Kidney epithelial cell (primary cell): Measurements from ENCODE around the gene NAA15. TPM values are rescaled to one million over a fixed set of nuclear protein-coding genes. Genes with fewer than 3 reads are reported as not detected.

ENCODE experiments used
- DNase-seq: peaks from one replicate; pipeline ENCODE4 v3.0.0-alpha.2; 2010; ENCODE audit warnings: low read depth
- H3K27me3 ChIP-seq: 2 replicates; pipeline ENCODE4 v1.6.0; 2011; ENCODE audit warnings: low read length; ENCODE audit not compliant: control insufficient read depth, insufficient read depth
- H3K36me3 ChIP-seq: 2 replicates; pipeline ENCODE4 v1.5.1; 2011; ENCODE audit warnings: low read length; ENCODE audit not compliant: control insufficient read depth, insufficient read depth
- H3K4me3 ChIP-seq: 2 replicates; pipeline ENCODE4 v1.5.1; 2011; ENCODE audit warnings: low read depth, mild to moderate bottlenecking, control low read depth, low read length
- total RNA-seq: library from RNA; depleted of rRNA; stranded (reverse); fragments of >200 nt; gene quantifications from 2 replicates; pipeline ENCODE4 v1.2.3, GENCODE V29; 2015
- TF ChIP-seq, protein P1 (sequence below): IDR thresholded peaks from 2 replicates; pipeline ENCODE4 v1.5.1; 2011; ENCODE audit warnings: mild to moderate bottlenecking, moderate library complexity, low read length, control low read depth, inconsistent platforms; ENCODE audit not compliant: insufficient read depth, poor library complexity, severe bottlenecking

Gene NAA15
- total RNA-seq, 1 donor from 2014 or later: 31.0 TPM

DNA sequence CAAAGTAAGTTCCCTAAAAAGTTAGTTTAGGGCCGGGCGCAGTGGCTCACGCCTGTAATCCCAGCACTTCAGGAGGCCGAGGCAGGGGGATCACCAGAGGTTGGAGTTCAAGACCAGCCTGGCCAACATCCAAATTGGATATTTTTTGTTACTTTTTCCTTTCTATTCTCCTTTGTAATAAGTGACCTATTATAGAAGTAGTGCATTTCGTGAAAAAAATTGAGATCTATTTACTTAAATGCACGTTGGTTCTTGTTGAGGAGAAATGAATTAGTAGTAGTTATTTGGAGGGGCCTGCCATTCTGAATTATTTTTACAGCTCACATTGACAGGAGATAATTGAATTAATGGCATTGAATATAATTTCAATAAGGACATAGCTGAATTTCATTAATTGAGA lies 23.3 kb downstream of the NAA15 start:
- no peak for DNase-seq
- Histone ChIP-seq H3K36me3 (no peaks in the 10 kb centered on the region), H3K4me3 (no peak overlapping the region), H3K27me3 (no peaks in the 10 kb centered on the region)
- TF ChIP-seq, protein P1, sequence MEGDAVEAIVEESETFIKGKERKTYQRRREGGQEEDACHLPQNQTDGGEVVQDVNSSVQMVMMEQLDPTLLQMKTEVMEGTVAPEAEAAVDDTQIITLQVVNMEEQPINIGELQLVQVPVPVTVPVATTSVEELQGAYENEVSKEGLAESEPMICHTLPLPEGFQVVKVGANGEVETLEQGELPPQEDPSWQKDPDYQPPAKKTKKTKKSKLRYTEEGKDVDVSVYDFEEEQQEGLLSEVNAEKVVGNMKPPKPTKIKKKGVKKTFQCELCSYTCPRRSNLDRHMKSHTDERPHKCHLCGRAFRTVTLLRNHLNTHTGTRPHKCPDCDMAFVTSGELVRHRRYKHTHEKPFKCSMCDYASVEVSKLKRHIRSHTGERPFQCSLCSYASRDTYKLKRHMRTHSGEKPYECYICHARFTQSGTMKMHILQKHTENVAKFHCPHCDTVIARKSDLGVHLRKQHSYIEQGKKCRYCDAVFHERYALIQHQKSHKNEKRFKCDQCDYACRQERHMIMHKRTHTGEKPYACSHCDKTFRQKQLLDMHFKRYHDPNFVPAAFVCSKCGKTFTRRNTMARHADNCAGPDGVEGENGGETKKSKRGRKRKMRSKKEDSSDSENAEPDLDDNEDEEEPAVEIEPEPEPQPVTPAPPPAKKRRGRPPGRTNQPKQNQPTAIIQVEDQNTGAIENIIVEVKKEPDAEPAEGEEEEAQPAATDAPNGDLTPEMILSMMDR: no peak

DNA sequence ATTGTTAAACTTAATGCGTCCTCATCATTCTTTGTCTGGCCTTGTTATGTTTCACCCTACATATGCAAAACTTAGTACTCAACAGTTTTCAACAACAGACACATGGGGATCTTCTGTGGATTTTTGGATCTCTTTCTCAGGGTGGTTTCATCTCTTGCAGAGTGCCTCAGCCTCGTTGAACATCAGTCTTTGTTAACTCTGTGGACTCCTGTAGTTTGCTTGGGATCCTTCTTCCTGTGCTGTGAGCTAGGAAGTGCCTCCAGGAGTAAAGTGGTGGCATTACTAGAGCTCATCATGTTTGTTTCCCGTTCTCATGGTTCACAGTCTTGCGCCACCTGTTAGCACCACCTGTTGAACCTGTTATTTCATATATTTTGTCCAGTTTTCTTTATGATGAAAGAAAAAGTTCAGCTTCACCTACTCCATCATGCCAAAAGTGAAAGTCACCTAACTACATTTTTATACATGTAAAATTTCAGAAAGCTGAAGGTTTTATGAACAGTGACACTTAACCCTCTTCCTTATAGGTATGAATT lies 28.4 kb downstream of the NAA15 start:
- Histone ChIP-seq H3K4me3 (no peak overlapping the region), H3K27me3 (no peaks in the 10 kb centered on the region), H3K36me3 (no peaks in the 10 kb centered on the region)
- DNase-seq: no peak
- TF ChIP-seq, protein P1: no peak

DNA sequence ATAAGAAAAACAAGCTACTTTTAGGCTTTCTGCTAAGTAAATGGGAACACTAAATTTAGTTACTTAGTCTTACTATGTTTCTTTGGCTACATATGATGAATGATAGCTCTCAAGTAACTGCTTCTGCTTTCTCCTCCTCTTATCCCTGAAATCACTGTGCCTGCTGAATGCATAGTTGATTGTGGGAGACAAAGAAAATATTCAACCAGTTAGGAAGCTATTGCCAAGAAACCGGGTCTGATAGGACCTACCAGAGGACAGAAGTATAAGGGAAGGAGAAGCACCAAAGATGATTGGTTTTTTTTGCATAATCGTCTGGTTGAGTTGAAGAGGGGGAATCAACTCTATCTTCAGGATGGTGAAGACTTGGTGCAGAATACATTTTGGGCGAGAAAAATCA lies 29.0 kb downstream of the NAA15 start:
- Histone ChIP-seq H3K4me3 (no peak overlapping the region), H3K36me3 (no peaks in the 10 kb centered on the region), H3K27me3 (no peaks in the 10 kb centered on the region)
- no peak for DNase-seq
- TF ChIP-seq, protein P1: no peak

DNA sequence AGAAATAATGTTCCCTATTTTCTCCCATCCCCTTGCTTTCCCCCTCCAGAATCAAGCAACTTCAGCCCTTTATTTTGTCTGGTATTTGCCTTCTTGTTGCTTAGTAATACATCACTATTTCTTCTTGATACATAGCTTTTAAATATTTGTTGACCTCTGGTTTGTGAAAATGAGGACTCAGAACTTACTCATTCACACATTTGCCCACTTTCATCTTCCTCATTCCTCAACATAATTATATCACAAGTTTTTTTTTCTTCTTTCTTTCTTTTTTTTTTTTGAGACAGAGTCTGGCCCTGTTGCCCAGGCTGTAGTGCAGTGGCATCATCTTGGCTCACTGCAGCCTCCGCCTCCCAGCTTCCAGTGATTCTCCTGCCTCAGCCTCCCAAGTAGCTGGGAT lies 29.9 kb downstream of the NAA15 start:
- TF ChIP-seq, protein P1: no peak
- H3K36me3 ChIP-seq: no peaks in the 10 kb centered on the region
- DNase-seq: no peak
- no peak overlapping the region for H3K4me3 ChIP-seq
- no peaks in the 10 kb centered on the region for H3K27me3 ChIP-seq

DNA sequence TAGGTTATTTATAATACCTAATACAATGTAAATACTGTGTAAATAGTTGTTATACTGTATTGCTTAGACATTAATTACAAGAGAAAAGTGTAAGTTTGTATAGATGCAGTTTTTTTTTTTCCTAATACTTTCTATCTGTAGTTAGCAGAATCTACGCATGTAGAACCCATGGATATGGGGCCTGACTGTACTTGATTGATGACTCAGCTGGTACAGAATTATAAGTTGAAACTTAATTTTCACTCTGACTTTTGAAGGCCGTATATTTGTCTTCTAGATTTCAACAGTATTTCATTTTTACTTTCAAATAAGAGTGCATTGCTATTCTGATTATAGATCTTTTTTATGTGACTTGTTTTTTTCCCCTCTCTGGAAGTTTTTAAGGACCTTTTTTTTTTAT lies 31.7 kb downstream of the NAA15 start:
- no peaks in the 10 kb centered on the region for H3K36me3 ChIP-seq
- DNase-seq: no peak
- H3K4me3 ChIP-seq: no peak overlapping the region
- TF ChIP-seq, protein P1: no peak
- H3K27me3 ChIP-seq: no peaks in the 10 kb centered on the region

DNA sequence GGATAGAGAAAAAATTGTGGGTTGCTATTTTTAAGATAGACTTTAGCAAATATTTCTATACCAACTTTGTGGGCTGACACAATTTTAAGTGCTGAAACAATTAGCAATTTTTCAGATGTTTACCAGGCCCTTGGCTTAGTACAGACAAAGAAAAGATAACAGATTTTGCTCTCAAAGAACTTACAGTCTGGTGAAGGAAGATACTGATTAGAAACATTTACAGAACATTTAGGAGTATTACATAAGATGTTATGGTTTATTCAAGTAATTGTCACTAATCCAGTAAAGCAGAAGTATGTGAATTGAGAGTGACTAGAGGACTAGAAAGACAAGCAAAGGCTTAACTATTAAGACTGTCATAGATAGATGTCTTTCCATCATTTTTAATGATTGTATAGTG lies 36.3 kb downstream of the NAA15 start:
- no peak for DNase-seq
- Histone ChIP-seq H3K27me3 (no peaks in the 10 kb centered on the region), H3K36me3 (no peaks in the 10 kb centered on the region), H3K4me3 (no peak overlapping the region)
- TF ChIP-seq, protein P1: no peak
